ENCODE results near the gene GJC2. TPM values are rescaled to one million over a fixed set of nuclear protein-coding genes. Genes with fewer than 3 reads are reported as not detected.

Gene GJC2
- total RNA-seq, 1 experiment from 2014 or later, result 1.2 TPM

DNA sequence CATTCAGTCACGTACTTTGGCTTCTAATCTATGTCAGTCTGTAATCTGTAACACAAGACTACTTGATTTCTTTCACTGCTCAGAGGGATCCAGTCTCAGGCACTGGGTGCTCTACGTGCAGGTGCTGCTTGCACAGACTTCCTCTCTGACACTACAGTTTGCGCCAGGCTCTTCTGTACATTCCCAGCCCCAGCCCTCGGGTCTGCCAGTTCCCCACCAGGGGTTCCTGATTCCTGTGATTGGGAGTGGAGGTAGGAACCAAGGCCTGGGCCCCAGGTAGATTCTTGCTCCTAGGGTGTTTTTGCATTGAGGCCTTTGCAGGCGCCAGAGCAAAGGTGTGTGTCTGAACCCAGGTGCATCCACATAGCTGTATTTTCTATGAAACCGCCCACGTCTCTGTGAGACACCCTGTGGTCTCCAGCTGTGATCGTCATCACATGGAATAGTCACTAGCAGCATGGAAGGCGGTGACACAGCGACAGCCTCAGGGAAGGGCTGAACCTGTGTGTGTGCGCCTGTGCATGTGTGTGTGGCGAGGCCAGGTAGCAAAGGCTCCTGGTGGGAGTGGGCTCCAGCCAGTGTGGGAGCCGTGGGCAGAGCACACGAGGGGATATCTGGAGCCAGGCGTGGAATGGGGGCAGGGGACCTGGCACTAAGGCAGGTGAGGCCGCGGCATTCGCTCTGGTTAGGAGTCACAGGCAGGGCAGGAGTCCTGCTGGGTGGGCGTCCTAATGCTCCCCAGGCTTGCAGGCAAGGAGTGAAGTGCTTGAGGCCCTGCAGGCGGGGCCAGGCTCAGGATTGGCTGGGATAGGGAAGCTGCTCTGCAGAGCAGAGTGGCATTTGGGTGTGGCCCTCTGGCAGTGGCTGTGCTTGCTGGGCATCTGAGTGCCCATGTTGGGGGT, 5.2 kb downstream of the GJC2 start:
- TF ChIP-seq EZH2phosphoT487 (IDR thresholded peaks at IDR 0.05; ENCODE audit: borderline replicate concordance, low read length) (no peak), EZH2 (IDR thresholded peaks at IDR 0.05; ENCODE audit: low read length, unreplicated experiment) (no peak)
- TF ChIP-seq, protein P1, sequence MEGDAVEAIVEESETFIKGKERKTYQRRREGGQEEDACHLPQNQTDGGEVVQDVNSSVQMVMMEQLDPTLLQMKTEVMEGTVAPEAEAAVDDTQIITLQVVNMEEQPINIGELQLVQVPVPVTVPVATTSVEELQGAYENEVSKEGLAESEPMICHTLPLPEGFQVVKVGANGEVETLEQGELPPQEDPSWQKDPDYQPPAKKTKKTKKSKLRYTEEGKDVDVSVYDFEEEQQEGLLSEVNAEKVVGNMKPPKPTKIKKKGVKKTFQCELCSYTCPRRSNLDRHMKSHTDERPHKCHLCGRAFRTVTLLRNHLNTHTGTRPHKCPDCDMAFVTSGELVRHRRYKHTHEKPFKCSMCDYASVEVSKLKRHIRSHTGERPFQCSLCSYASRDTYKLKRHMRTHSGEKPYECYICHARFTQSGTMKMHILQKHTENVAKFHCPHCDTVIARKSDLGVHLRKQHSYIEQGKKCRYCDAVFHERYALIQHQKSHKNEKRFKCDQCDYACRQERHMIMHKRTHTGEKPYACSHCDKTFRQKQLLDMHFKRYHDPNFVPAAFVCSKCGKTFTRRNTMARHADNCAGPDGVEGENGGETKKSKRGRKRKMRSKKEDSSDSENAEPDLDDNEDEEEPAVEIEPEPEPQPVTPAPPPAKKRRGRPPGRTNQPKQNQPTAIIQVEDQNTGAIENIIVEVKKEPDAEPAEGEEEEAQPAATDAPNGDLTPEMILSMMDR (conservative IDR thresholded peaks at IDR 0.05; ENCODE audit: low read depth, low read length), result no peak
- Histone ChIP-seq H3K27me3 (ENCODE audit: low read length) (no peaks in the 10 kb centered on the region), H3K79me2 (ENCODE audit: low read length) (no peaks in the 10 kb centered on the region), H3K9me2 (replicated peaks; ENCODE audit: low read length) (no peaks in the 10 kb centered on the region), H2AFZ (ENCODE audit: low read length) (no peak overlapping the region), H3K4me1 (ENCODE audit: insufficient read depth, low read length) (no peaks in the 10 kb centered on the region), H3K36me3 (ENCODE audit: low read depth, low read length) (no peaks in the 10 kb centered on the region), H3K27ac (ENCODE audit: low read length) (no peak overlapping the region), H3K9ac (ENCODE audit: low read length) (no peak overlapping the region), H3K9me3 (ENCODE audit: low read length) (no peaks in the 10 kb centered on the region), H3F3A (ENCODE audit: low read length, unreplicated experiment) (no peaks in the 10 kb centered on the region), H3K4me3 (ENCODE audit: low read length) (no peak overlapping the region), H3K4me2 (ENCODE audit: low read length) (no peak overlapping the region), H4K20me1 (ENCODE audit: low read length) (no peaks in the 10 kb centered on the region)
- ChIA-PET POLR2A (ENCODE audit: unreplicated experiment) (no interaction called here), CTCF (no interaction called here)
- DNase-seq (no peak), ATAC-seq (peak; percentile 28)
- intact Hi-C loops (cut with micrococcal nuclease), result no loop called here
- no TSS peak for BruUV-seq (replicated peaks)

DNA sequence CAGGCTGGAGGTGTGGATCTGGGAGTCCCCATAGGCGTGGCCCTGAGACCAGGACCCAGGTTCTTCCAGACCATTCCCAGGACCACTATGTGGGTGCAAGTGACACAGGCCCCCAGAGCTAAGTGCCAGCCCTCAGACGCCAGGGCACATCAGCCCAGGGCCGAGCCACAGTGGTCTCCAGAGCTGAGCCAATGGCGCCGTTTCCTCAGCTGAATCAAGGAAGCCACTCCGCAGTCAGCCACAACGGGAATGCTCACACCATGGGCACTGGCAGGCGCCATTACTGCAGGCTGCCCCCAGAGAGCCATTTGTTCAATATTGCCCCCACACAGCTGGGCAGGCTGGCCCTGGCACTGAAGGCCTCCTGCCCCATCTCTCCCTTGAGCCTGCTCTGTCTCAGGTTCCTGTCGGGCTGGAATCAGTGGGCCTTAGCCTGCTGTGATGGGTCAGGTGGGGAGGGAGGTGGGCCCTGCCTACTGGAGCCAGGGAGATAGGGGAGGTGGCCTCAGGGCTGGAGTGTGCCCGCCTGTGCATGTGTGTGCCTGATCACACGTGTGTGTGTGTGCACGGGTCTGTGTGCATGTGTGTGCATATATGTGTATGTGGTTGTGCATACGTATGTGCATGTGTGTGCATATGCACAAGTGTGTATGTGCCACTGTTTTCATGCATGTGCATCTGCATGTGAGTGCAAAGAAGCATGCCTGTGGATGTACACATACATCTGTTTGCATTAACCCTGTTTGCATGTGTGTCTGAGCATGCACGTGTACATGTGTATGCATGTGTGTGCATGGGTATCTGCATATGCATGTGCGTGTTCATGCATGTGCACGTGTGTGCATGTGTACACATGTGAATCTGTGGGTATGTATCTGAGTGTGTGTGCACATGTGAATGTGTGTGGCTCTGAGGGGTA, 6.1 kb downstream of the GJC2 start:
- Histone ChIP-seq H3K36me3 (ENCODE audit: low read depth, low read length) (no peaks in the 10 kb centered on the region), H3F3A (ENCODE audit: low read length, unreplicated experiment) (no peaks in the 10 kb centered on the region), H3K9ac (ENCODE audit: low read length) (no peak overlapping the region), H4K20me1 (ENCODE audit: low read length) (no peaks in the 10 kb centered on the region), H3K9me3 (ENCODE audit: low read length) (no peaks in the 10 kb centered on the region), H3K27ac (ENCODE audit: low read length) (no peak overlapping the region), H3K27me3 (ENCODE audit: low read length) (no peaks in the 10 kb centered on the region), H3K79me2 (ENCODE audit: low read length) (no peaks in the 10 kb centered on the region), H3K4me1 (ENCODE audit: insufficient read depth, low read length) (no peaks in the 10 kb centered on the region), H3K4me2 (ENCODE audit: low read length) (no peak overlapping the region), H3K9me2 (replicated peaks; ENCODE audit: low read length) (no peaks in the 10 kb centered on the region), H3K4me3 (ENCODE audit: low read length) (no peak overlapping the region), H2AFZ (ENCODE audit: low read length) (no peak overlapping the region)
- no peak for DNase-seq
- TF ChIP-seq EZH2phosphoT487 (IDR thresholded peaks at IDR 0.05; ENCODE audit: borderline replicate concordance, low read length) (no peak), EZH2 (IDR thresholded peaks at IDR 0.05; ENCODE audit: low read length, unreplicated experiment) (no peak)
- TF ChIP-seq, protein P1 (conservative IDR thresholded peaks at IDR 0.05; ENCODE audit: low read depth, low read length), result no peak
- no TSS peak for BruUV-seq (replicated peaks)
- ATAC-seq, result no peak
- ChIA-PET CTCF (no interaction called here), POLR2A (ENCODE audit: unreplicated experiment) (no interaction called here)
- intact Hi-C loops (cut with micrococcal nuclease), result no loop called here
